Sciatic nerve (tissue), 2 donors: ENCODE measurements around the gene AHNAK. TPM values are rescaled to one million over a fixed set of nuclear protein-coding genes. Genes with fewer than 3 reads are reported as not detected.
"Not testable (repeated sequence)": the region's sequence is repeated elsewhere in the genome, so short reads cannot be mapped to it uniquely, and the experiment has no call there.

Experiments
- ATAC-seq: fragments of 200-7000 bp; cut with Tn5 transposase; one replicate; pipeline ENCODE4 v1.9.1; 2020; ENCODE audit warnings: mild to moderate bottlenecking, moderate library complexity
- DNase-seq: peaks from one replicate; pipeline ENCODE4 v3.0.0-alpha.2; 2020; ENCODE audit warnings: low spot score
- intact Hi-C: fragments of 100-400 bp; cut with DNase I; formaldehyde crosslinking; loops from one replicate; pipeline ENCODE4 v1.14.2; 2022
- microRNA-seq: library from miRNA; unstranded; fragments of <30 nt; microRNA quantifications from one replicate; pipeline ENCODE4 v1.2.0, GENCODE V29; 2020
- total RNA-seq: library from RNA; stranded (reverse); fragmentation: NEBNext Ultra II Directional; extraction: Animal tissue kit (Norgen Biotek cat#: 25700); gene quantifications from one replicate; pipeline ENCODE4 v1.2.1, GENCODE V29; 2021
- donor health status: DM: no; HTN: no; CAD: no.
- donor health status: DM: no; HTN: no; CAD: no.

The AHNAK gene
- total RNA-seq, 1 donor from 2014 or later, result 2,773 TPM

GRCh38 chr11:62392506-62392905 is 154.1 kb downstream of the AHNAK start:
- DNase-seq, result peak; percentile 47
- no peak for ATAC-seq
- intact Hi-C loops, result loop anchor here (10.0 kb wide), 1 partner anchor 152 kb away; the partner anchor contains the start of gene AHNAK

GRCh38 chr11:62391642-62392425 is 154.8 kb downstream of the AHNAK start:
- intact Hi-C loops, result loop anchor here (10.0 kb wide), 1 partner anchor 153 kb away; the partner anchor contains the start of gene AHNAK
- DNase-seq (peak; percentile 60), ATAC-seq (no peak)

GRCh38 chr11:62390722-62391121 is 155.9 kb downstream of the AHNAK start:
- ATAC-seq (no peak), DNase-seq (no peak)
- intact Hi-C loops, result loop anchor here (10.0 kb wide), 1 partner anchor 154 kb away; the partner anchor contains the start of gene AHNAK

- ATAC-seq (no peak), DNase-seq (peak; percentile 34)
- intact Hi-C loops, result loop anchor here (10.0 kb wide), 1 partner anchor 155 kb away; the partner anchor contains the start of gene AHNAK
Observed at GRCh38 chr11:62390237-62390636, 156.4 kb downstream of the AHNAK start.

GRCh38 chr11:62388999-62389398 is 157.6 kb downstream of the AHNAK start:
- intact Hi-C loops, result no loop called here
- ATAC-seq, result no peak
- DNase-seq, result peak; percentile 33

- peak; percentile 4 for DNase-seq
- ATAC-seq, result no peak
- intact Hi-C loops, result no loop called here
Observed at GRCh38 chr11:62387381-62387780, 159.2 kb downstream of the AHNAK start.

- DNase-seq, intact Hi-C loops, ATAC-seq: not testable (repeated sequence)
Observed at GRCh38 chr11:62386083-62386482, 160.5 kb downstream of the AHNAK start.

- intact Hi-C loops, result no loop called here
- ATAC-seq, result no peak
- DNase-seq, result peak; percentile 22
Observed at GRCh38 chr11:62383822-62384221, 162.8 kb downstream of the AHNAK start.

Small RNA genes within 50 kb of the gene (microRNA-seq; reads per million reads assigned to microRNA genes)
- gene MIR6747, result not detected

Other genes starting within 250 kb of the AHNAK start
- not detected for gene SCGB1D4, start 247.7 kb downstream of the AHNAK start, total RNA-seq
- 17.0 TPM for gene ASRGL1, start 209.4 kb downstream of the AHNAK start, total RNA-seq
- gene SCGB1A1, start 127.8 kb downstream of the AHNAK start, total RNA-seq, result 3.5 TPM
- gene EEF1G, start 27.1 kb upstream of the AHNAK start, total RNA-seq, result 811 TPM
- 20.7 TPM for gene TUT1, start 44.7 kb upstream of the AHNAK start, total RNA-seq
- gene MTA2, start 55.1 kb upstream of the AHNAK start, total RNA-seq, result 86.6 TPM
- 113 TPM for gene EML3, start 66.0 kb upstream of the AHNAK start, total RNA-seq
- gene ROM1, start 66.5 kb upstream of the AHNAK start, total RNA-seq, result 15.2 TPM
- gene B3GAT3, start 75.2 kb upstream of the AHNAK start, total RNA-seq, result 38.7 TPM
- 219 TPM for gene GANAB, start 99.8 kb upstream of the AHNAK start, total RNA-seq
- 12.3 TPM for gene INTS5, start 106.5 kb upstream of the AHNAK start, total RNA-seq
- gene C11orf98, start 118.4 kb upstream of the AHNAK start, total RNA-seq, result 25.1 TPM
- 7.1 TPM for gene CSKMT, start 118.5 kb upstream of the AHNAK start, total RNA-seq
- 7.1 TPM for gene UQCC3, start 124.9 kb upstream of the AHNAK start, total RNA-seq
- 4.9 TPM for gene LBHD1, start 125.5 kb upstream of the AHNAK start, total RNA-seq
- 79.6 TPM for gene UBXN1, start 132.3 kb upstream of the AHNAK start, total RNA-seq
- 28.4 TPM for gene LRRN4CL, start 142.7 kb upstream of the AHNAK start, total RNA-seq
- gene BSCL2, start 160.6 kb upstream of the AHNAK start, total RNA-seq, result 44.5 TPM
- 1.4 TPM for gene GNG3, start 160.9 kb upstream of the AHNAK start, total RNA-seq
- 51.2 TPM for gene HNRNPUL2, start 180.7 kb upstream of the AHNAK start, total RNA-seq
- 30.9 TPM for gene TTC9C, start 181.7 kb upstream of the AHNAK start, total RNA-seq
- gene ZBTB3, start 207.4 kb upstream of the AHNAK start, total RNA-seq, result 9.8 TPM
- 48.1 TPM for gene POLR2G, start 214.8 kb upstream of the AHNAK start, total RNA-seq
- 17.8 TPM for gene TAF6L, start 224.6 kb upstream of the AHNAK start, total RNA-seq
- 29.6 TPM for gene TMEM179B, start 240.6 kb upstream of the AHNAK start, total RNA-seq
- gene TMEM223, start 245.2 kb upstream of the AHNAK start, total RNA-seq, result 10.4 TPM